Activated CD4-positive, alpha-beta memory T cell treated with anti-CD3 and anti-CD28 coated beads for 36 hours (primary cell): ENCODE results near the gene MADCAM1. TPM values are rescaled to one million over a fixed set of nuclear protein-coding genes. Genes with fewer than 3 reads are reported as not detected.

Experiments used
- CTCF ChIA-PET: fragments of 350-600 bp; sonication (Branson Sonifier 250); formaldehyde crosslinking; loops from one replicate; lab custom pipeline; 2021; ENCODE audit warnings: antibody characterized with exemption, inconsistent platforms; lab: Charles Lee
- POLR2A ChIA-PET: fragments of 350-600 bp; sonication (Branson Sonifier 250); formaldehyde crosslinking; loops from one replicate; lab custom pipeline; 2021; ENCODE audit warnings: antibody characterized with exemption; lab: Charles Lee
- DNase-seq: peaks from one replicate; pipeline ENCODE4 v3.0.0-alpha.2; 2020
- H3K27ac Mint-ChIP-seq: one replicate; pipeline ENCODE4 v1.8.0; 2021; ENCODE audit warnings: mixed read lengths
- H3K27me3 Mint-ChIP-seq: one replicate; pipeline ENCODE4 v1.8.0; 2021; ENCODE audit warnings: mixed read lengths
- H3K36me3 Mint-ChIP-seq: one replicate; pipeline ENCODE4 v1.8.0; 2021; ENCODE audit warnings: mixed read lengths
- H3K4me1 Mint-ChIP-seq: one replicate; pipeline ENCODE4 v1.8.0; 2021; ENCODE audit warnings: low read depth, mixed read lengths
- H3K4me3 Mint-ChIP-seq: one replicate; pipeline ENCODE4 v1.8.0; 2021; ENCODE audit warnings: mild to moderate bottlenecking, mixed read lengths
- H3K9me3 Mint-ChIP-seq: one replicate; pipeline ENCODE4 v1.8.0; 2021; ENCODE audit warnings: mixed read lengths
- intact Hi-C: fragments of 100-400 bp; cut with micrococcal nuclease; formaldehyde crosslinking; loops from one replicate; pipeline ENCODE4 v1.15.1; 2023
- total RNA-seq, 2 experiments: library from RNA; stranded (reverse); gene quantifications; one replicate each; pipeline ENCODE4 v1.2.3, GENCODE V29; 2021

The MADCAM1 gene
- total RNA-seq, 2 experiments from 2014 or later, result 0.22 to 0.36 TPM

DNA sequence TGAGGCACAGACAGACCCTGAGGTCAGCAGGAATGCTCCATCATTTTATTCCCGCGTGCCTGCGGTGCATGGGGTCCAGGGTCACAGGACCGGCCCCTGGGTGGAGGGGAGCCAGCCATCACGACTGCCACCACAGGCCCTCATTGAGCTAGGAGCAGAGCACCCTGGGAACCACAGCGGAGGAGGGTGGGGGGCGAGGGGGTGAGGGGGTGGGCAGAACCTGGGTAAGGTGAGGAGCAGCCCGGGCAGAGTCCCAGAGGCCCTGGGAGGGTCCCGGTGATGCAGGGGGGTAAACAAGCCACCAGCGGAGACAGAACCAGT is 1.2 kb upstream of the MADCAM1 start:
- Mint-ChIP-seq H3K9me3 (peaks cover 2% of the 10 kb centered on the region), H3K4me3 (no peak overlapping the region), H3K4me1 (peaks cover 2% of the 10 kb centered on the region), H3K27me3 (peaks cover 15% of the 10 kb centered on the region), H3K27ac (no peak overlapping the region), H3K36me3 (no peaks in the 10 kb centered on the region)
- ChIA-PET POLR2A (interaction anchor here (1.0 kb wide), 1 partner anchor 12 kb away, joined by 5 read pairs; the partner anchor contains the start of gene TPGS1), CTCF (interaction anchor here (1.6 to 3.3 kb wide), 2 partner anchors 11 to 16 kb away, joined by 13 to 26 read pairs; partner anchors contain the start of gene TPGS1)
- intact Hi-C loops, result no loop called here
- DNase-seq, result no peak

DNA sequence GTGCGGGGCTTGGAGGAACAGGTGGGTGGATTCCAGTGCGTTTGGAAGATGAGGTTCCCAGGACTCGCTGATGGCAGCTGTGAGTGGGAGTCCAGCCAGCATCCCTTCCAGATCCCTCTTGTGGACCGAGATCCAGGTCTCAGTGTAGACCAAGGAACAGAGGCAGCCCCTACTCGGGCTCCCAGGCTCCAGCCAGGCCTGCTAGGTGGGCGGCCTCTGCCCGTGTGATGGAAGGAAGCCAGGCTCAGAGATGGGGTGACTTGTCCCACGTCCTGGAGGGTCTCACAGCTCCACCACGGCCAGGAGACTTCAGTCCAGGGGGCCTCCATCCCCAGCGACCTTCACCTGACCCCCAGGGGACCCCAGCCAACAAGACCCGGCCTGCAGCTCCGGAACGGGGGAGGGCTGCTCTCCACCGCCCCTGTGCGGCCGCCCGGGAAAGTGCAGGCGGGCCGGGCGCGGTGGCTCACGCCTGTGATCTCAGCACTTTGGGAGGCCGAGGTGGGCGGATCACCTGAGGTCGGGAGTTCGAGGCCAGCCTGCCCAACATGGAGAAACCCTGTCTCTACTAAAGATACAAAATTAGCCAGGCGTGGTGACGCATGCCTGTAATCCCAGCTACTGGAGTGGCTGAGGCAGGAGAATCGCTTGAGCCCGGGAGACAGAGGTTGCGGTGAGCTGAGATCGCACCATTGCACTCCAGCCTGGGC is 729 bp upstream of the MADCAM1 start:
- DNase-seq, result peak; percentile 72
- Mint-ChIP-seq H3K4me3 (no peak overlapping the region), H3K27me3 (peaks cover 15% of the 10 kb centered on the region), H3K4me1 (peaks cover 2% of the 10 kb centered on the region), H3K36me3 (no peaks in the 10 kb centered on the region), H3K27ac (no peak overlapping the region), H3K9me3 (peaks cover 2% of the 10 kb centered on the region)
- CTCF ChIA-PET, result interaction anchor here (1.6 to 3.3 kb wide), 2 partner anchors 11 to 15 kb away, joined by 13 to 26 read pairs; partner anchors contain the start of gene TPGS1
- intact Hi-C loops, result no loop called here
- POLR2A ChIA-PET, result interaction anchor here (0.6 to 1.0 kb wide), 2 partner anchors 11 to 38 kb away, joined by 3 to 5 read pairs; partner anchors contain the start of gene TPGS1

DNA sequence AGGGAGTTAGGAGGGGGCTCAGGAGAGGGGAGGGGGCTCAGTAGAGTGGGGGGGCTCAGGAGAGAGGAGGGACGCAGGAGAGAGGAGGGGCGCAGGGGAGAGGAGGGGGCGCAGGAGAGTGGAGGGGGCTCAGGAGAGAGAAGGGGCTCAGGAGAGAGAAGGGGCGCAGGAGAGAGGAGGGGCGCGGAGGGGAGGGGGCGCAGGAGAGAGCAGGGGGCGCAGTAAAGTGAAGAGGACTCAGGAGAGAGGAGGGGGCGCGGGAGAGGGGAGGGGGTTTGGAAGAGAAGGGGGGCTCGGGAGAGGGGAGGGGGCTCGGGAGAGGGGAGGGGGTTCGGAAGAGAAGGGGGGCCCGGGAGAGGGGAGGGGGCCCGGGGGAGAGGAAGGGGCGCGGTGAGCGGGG is 700 bp downstream of the MADCAM1 start:
- CTCF ChIA-PET, result no interaction called here
- Mint-ChIP-seq H3K4me1 (peaks cover 2% of the 10 kb centered on the region), H3K27me3 (peaks cover 15% of the 10 kb centered on the region), H3K36me3 (no peaks in the 10 kb centered on the region), H3K9me3 (peaks cover 2% of the 10 kb centered on the region), H3K4me3 (no peak overlapping the region), H3K27ac (no peak overlapping the region)
- DNase-seq, result no peak
- POLR2A ChIA-PET, result interaction anchor here (1.0 kb wide), 1 partner anchor 10 kb away, joined by 4 read pairs; no protein-coding TSS in a partner anchor
- intact Hi-C loops, result no loop called here

DNA sequence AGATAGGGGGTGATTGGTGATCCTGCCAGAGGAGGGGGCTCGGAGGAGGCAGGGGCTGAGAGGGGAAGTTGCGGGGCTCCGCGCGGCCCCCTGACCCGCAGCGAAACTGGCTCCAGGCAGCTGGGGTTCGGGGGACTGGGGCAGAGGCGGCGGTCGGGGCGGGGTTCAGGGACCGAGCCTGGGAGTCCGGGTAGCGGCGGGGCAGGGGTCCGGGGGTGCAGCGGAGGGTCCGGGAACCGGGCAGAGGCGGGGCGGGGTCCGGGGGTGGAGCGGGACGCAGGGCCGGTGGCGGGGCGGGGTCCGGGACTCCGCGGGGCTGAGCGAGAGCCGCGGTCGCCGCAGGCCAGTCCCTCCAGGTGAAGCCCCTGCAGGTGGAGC is 1.2 kb downstream of the MADCAM1 start:
- ChIA-PET POLR2A (interaction anchor here (1.0 kb wide), 1 partner anchor 9 kb away, joined by 4 read pairs; no protein-coding TSS in a partner anchor), CTCF (interaction anchor here (1.4 to 1.6 kb wide), 2 partner anchors 9 to 13 kb away, joined by 7 read pairs; no protein-coding TSS in a partner anchor)
- DNase-seq, result no peak
- Mint-ChIP-seq H3K36me3 (no peaks in the 10 kb centered on the region), H3K4me1 (peaks cover 2% of the 10 kb centered on the region), H3K27ac (no peak overlapping the region), H3K4me3 (no peak overlapping the region), H3K9me3 (peaks cover 2% of the 10 kb centered on the region), H3K27me3 (peaks cover 15% of the 10 kb centered on the region)
- intact Hi-C loops, result no loop called here

DNA sequence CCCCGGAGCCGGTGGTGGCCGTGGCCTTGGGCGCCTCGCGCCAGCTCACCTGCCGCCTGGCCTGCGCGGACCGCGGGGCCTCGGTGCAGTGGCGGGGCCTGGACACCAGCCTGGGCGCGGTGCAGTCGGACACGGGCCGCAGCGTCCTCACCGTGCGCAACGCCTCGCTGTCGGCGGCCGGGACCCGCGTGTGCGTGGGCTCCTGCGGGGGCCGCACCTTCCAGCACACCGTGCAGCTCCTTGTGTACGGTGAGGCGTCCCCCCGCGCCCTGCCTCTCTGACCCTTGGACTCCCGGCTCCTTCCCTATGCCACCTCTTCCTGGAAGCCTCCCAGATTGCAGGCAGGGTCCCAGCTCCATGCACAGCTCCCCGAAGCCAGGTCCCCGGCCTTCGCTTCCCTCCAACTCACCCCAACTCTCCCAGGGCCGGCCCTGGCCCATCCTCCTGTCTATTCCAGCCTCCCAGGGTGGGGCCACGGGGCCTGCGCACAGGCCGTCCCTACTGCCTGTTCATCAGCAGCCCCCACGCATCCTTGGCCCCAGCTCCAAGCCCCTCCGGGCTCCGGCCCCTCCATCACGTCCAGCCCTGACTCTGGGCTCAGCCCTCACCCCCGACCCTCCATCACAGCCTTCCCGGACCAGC is 1.7 kb downstream of the MADCAM1 start:
- CTCF ChIA-PET, result interaction anchor here (1.4 to 1.6 kb wide), 2 partner anchors 9 to 13 kb away, joined by 7 read pairs; no protein-coding TSS in a partner anchor
- Mint-ChIP-seq H3K27me3 (peaks cover 15% of the 10 kb centered on the region), H3K4me1 (peaks cover 2% of the 10 kb centered on the region), H3K36me3 (no peaks in the 10 kb centered on the region), H3K27ac (no peak overlapping the region), H3K4me3 (no peak overlapping the region), H3K9me3 (peaks cover under 1% of the 10 kb centered on the region)
- DNase-seq, result no peak
- intact Hi-C loops, result no loop called here
- POLR2A ChIA-PET, result interaction anchor here (1.0 kb wide), 1 partner anchor 9 kb away, joined by 4 read pairs; no protein-coding TSS in a partner anchor

DNA sequence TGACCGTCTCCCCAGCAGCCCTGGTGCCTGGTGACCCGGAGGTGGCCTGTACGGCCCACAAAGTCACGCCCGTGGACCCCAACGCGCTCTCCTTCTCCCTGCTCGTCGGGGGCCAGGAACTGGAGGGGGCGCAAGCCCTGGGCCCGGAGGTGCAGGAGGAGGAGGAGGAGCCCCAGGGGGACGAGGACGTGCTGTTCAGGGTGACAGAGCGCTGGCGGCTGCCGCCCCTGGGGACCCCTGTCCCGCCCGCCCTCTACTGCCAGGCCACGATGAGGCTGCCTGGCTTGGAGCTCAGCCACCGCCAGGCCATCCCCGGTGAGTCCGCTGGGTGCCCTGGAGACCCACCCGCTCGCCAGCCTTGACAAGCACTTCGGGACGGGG is 2.2 kb downstream of the MADCAM1 start:
- H3K4me1 Mint-ChIP-seq, result peaks cover 2% of the 10 kb centered on the region
- POLR2A ChIA-PET, result no interaction called here
- H3K4me3 Mint-ChIP-seq, result no peak overlapping the region
- intact Hi-C loops, result no loop called here
- DNase-seq, result no peak
- no peaks in the 10 kb centered on the region for H3K9me3 Mint-ChIP-seq
- peaks cover 15% of the 10 kb centered on the region for H3K27me3 Mint-ChIP-seq
- no peak overlapping the region for H3K27ac Mint-ChIP-seq
- CTCF ChIA-PET, result interaction anchor here (1.4 to 1.6 kb wide), 2 partner anchors 8 to 12 kb away, joined by 7 read pairs; no protein-coding TSS in a partner anchor
- H3K36me3 Mint-ChIP-seq, result no peaks in the 10 kb centered on the region

DNA sequence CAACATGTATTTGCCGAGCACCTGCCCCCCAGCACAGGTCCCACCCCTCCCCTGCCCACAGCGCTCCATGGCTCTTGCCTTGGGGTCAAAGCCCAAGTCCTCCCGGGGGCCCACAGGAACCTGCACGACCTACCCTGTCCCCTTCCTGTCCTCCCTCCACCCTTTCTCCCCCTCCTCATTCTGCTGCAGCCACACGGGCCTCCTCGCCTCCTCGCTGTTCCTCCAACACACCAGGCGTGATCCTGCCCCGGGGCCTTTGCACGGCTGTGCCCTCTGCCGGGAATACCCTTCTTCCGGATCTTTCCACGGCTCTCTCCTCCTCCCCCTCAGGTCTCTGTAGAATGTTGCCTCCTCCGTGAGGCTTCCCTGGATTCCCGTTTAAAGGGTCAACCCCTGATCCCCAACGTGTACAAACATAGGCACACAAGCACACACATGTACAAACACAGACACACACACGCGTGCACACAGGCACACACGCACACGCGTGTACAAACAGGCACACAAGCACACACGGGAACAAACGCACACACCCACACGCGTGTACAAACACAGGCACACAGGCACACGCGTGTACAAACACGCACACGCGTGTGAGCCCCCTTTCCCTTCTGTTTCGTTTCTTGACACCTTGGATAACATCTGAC is 2.8 kb downstream of the MADCAM1 start:
- no peak overlapping the region for H3K27ac Mint-ChIP-seq
- H3K36me3 Mint-ChIP-seq, result no peaks in the 10 kb centered on the region
- intact Hi-C loops, result no loop called here
- CTCF ChIA-PET, result interaction anchor here (1.4 to 1.6 kb wide), 2 partner anchors 7 to 12 kb away, joined by 7 read pairs; no protein-coding TSS in a partner anchor
- peaks cover 2% of the 10 kb centered on the region for H3K4me1 Mint-ChIP-seq
- POLR2A ChIA-PET, result no interaction called here
- H3K27me3 Mint-ChIP-seq, result peaks cover 15% of the 10 kb centered on the region
- H3K9me3 Mint-ChIP-seq, result no peaks in the 10 kb centered on the region
- DNase-seq, result no peak
- no peak overlapping the region for H3K4me3 Mint-ChIP-seq

DNA sequence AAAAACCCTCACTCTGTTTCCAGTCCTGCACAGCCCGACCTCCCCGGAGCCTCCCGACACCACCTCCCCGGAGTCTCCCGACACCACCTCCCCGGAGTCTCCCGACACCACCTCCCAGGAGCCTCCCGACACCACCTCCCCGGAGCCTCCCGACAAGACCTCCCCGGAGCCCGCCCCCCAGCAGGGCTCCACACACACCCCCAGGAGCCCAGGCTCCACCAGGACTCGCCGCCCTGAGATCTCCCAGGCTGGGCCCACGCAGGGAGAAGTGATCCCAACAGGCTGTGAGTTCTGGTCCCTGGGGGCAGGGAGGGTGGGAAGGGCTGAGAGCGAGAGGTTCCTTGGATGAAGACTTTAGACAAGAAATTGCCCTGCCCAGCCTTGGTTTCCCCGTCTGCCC is 5.4 kb downstream of the MADCAM1 start:
- H3K27me3 Mint-ChIP-seq, result peaks cover 11% of the 10 kb centered on the region
- peaks cover 9% of the 10 kb centered on the region for H3K4me1 Mint-ChIP-seq
- H3K4me3 Mint-ChIP-seq, result no peak overlapping the region
- POLR2A ChIA-PET, result no interaction called here
- intact Hi-C loops, result no loop called here
- no peak overlapping the region for H3K27ac Mint-ChIP-seq
- H3K36me3 Mint-ChIP-seq, result no peaks in the 10 kb centered on the region
- DNase-seq, result no peak
- CTCF ChIA-PET, result no interaction called here
- no peaks in the 10 kb centered on the region for H3K9me3 Mint-ChIP-seq

DNA sequence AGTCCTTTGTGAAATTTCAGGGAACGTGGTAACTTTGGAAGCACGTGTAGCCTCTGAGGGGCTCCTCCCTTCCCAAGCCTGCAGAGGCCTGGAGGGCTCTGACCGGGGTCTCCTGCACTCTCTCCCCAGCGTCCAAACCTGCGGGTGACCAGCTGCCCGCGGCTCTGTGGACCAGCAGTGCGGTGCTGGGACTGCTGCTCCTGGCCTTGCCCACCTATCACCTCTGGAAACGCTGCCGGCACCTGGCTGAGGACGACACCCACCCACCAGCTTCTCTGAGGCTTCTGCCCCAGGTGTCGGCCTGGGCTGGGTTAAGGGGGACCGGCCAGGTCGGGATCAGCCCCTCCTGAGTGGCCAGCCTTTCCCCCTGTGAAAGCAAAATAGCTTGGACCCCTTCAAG is 8.3 kb downstream of the MADCAM1 start:
- Mint-ChIP-seq H3K27me3 (no peaks in the 10 kb centered on the region), H3K27ac (no peak overlapping the region), H3K9me3 (no peaks in the 10 kb centered on the region), H3K4me1 (peaks cover 26% of the 10 kb centered on the region), H3K36me3 (no peaks in the 10 kb centered on the region), H3K4me3 (no peak overlapping the region)
- no peak for DNase-seq
- POLR2A ChIA-PET, result no interaction called here
- intact Hi-C loops, result no loop called here
- CTCF ChIA-PET, result no interaction called here

DNA sequence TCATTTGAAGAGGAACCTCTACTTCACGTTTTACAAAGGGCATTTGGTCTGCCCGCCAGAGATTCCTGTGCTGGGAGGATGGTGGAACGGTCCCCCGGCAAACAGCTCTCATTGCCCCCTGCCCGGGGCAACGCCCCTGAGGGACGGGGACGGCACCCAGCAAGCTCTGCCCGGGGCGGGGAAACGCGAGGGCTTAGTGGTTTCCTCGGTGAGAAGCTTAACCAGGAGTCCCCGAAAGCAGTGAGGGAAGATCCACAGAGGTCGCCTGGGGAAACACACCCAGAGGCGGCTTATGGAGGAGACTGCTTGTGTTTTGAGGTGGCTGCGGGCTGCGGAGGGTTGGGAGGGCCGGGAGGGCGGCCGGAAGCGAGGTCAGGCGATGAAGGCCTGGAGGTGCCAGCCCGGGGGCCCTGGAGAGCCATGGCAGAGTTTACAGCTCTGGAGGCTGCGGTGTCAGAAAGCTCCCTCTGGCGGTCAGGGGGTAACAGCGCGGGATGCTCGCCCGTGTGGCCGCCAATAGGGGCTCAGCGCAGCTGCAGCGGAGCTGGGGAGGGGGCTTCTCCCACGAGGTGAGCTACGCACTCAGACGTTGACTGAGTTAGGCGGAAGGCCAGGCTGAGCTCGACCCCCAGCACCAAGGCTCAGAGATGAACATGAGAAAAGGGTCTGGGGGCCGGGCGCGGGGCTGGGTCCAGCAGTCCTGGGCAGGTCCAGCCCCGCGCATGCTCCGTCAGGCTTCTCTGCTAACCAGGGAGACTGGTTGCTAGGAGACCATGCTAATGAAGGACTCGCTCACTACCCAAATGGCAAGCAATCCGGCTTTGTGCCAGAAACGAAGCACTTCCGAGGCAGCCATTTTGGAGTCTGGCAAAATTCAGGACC is 10.4 kb downstream of the MADCAM1 start:
- H3K4me3 Mint-ChIP-seq, result peak overlapping the region; percentile 89
- no peaks in the 10 kb centered on the region for H3K27me3 Mint-ChIP-seq
- ChIA-PET CTCF (interaction anchor here (0.7 to 2.2 kb wide), 21 partner anchors 9 to 260 kb away, joined by 3 to 26 read pairs (median 4); partner anchors contain the start of genes CDC34 and MADCAM1), POLR2A (interaction anchor here (1.0 to 2.6 kb wide), 6 partner anchors 9 to 66 kb away, joined by 3 to 16 read pairs (median 4); partner anchors contain the start of gene CDC34)
- intact Hi-C loops, result loop anchor here (1.0 to 2.0 kb wide), 6 partner anchors 17 to 291 kb away; partner anchors contain the start of genes BSG, MIER2 and PTBP1
- DNase-seq, result peak; percentile 95
- no peaks in the 10 kb centered on the region for H3K9me3 Mint-ChIP-seq
- peaks cover 40% of the 10 kb centered on the region for H3K4me1 Mint-ChIP-seq
- peaks cover 1% of the 10 kb centered on the region for H3K36me3 Mint-ChIP-seq
- H3K27ac Mint-ChIP-seq, result peak overlapping the region; percentile 100
